GM12878 (cell line): ENCODE results near the gene TCTN1. TPM values are rescaled to one million over a fixed set of nuclear protein-coding genes. Genes with fewer than 3 reads are reported as not detected.

Experiments used
- ATAC-seq: fragments of 200-7000 bp; cut with Tn5 transposase; 3 replicates; pipeline ENCODE4 v1.9.1; 2020; ENCODE audit warnings: mild to moderate bottlenecking, moderate library complexity
- BruUV-seq: library from RNA; stranded (reverse); fragments of 400-500 nt; replicated peaks from 2 replicates; lab custom pipeline; 2021; lab: Mats Ljungman, UMichigan
- CTCF ChIA-PET: fragments of 300-600 bp; sonication (Branson Sonifier 250); formaldehyde crosslinking; extraction: SDS; loops from one replicate; lab custom pipeline; 2021; ENCODE audit warnings: inconsistent platforms; lab: Yijun Ruan, JAX
- POLR2A ChIA-PET: fragments of 350-600 bp; formaldehyde crosslinking; extraction: SDS; loops from one replicate; lab custom pipeline; 2021; ENCODE audit warnings: inconsistent platforms; lab: Charles Lee
- RAD21 ChIA-PET: fragments of 300-600 bp; sonication (Branson Sonifier 250); formaldehyde crosslinking; loops from one replicate; lab custom pipeline; 2023; ENCODE audit warnings: antibody characterized with exemption; ENCODE audit not compliant: unreplicated experiment; lab: Charles Lee
- SMC1A ChIA-PET: fragments of 300-600 bp; sonication (Branson Sonifier 250); formaldehyde crosslinking; loops from one replicate; lab custom pipeline; 2023; ENCODE audit not compliant: unreplicated experiment, uncharacterized antibody; lab: Charles Lee
- DNase-seq: peaks from one replicate; pipeline ENCODE4 v3.0.0-alpha.2; 2011; ENCODE audit warnings: low read depth, low spot score
- FAIRE-seq: peaks from 3 replicates; lab custom pipeline; 2011; peaks lifted over from hg19 to GRCh38; lab: Jason Lieb, UNC
- H2AFZ ChIP-seq: 2 replicates; pipeline ENCODE4 v1.6.0; 2011; ENCODE audit warnings: low read depth, low read length, control low read depth; ENCODE audit not compliant: control insufficient read depth
- H3K27ac ChIP-seq: 2 replicates; pipeline ENCODE4 v1.5.1; 2011; ENCODE audit warnings: control low read depth; ENCODE audit not compliant: control insufficient read depth, insufficient read depth
- H3K27me3 ChIP-seq, 2 experiments: replicated peaks in 1 of 2; 2 replicates each; pipeline versions ENCODE4 v1.6.0 to v1.6.1; 2011; ENCODE audit warnings: low read length in 1 of 2; ENCODE audit not compliant: control insufficient read depth in 2 of 2, insufficient read depth in 2 of 2
- H3K36me3 ChIP-seq, 2 experiments: 2 replicates each; pipeline ENCODE4 v1.5.1; 2011; ENCODE audit warnings: low read length in 1 of 2; ENCODE audit not compliant: control insufficient read depth in 2 of 2, insufficient read depth in 2 of 2
- H3K4me1 ChIP-seq: 2 replicates; pipeline ENCODE4 v1.6.1; 2011; ENCODE audit warnings: mild to moderate bottlenecking, low read length, moderate library complexity, mixed read lengths; ENCODE audit not compliant: control insufficient read depth, insufficient read depth
- H3K4me2 ChIP-seq: 2 replicates; pipeline ENCODE4 v1.6.0; 2011; ENCODE audit warnings: control low read depth; ENCODE audit not compliant: control insufficient read depth, insufficient read depth
- H3K4me3 ChIP-seq: fragments of 200-600 bp; sonication (generic); 2 replicates; pipeline ENCODE4 v1.5.1; 2016
- H3K79me2 ChIP-seq: 2 replicates; pipeline ENCODE4 v1.6.0; 2011; ENCODE audit warnings: low read length; ENCODE audit not compliant: control insufficient read depth, insufficient read depth
- H3K9ac ChIP-seq: 2 replicates; pipeline ENCODE4 v1.8.0; 2011; ENCODE audit warnings: low read length, control low read depth, mixed read lengths; ENCODE audit not compliant: control insufficient read depth, insufficient read depth
- H3K9me3 ChIP-seq: replicated peaks from 3 replicates; pipeline ENCODE4 v1.5.1; 2011; ENCODE audit warnings: mild to moderate bottlenecking, low read length; ENCODE audit not compliant: control insufficient read depth, insufficient read depth
- H4K20me1 ChIP-seq: 2 replicates; pipeline ENCODE4 v1.6.0; 2011; ENCODE audit not compliant: control insufficient read depth, insufficient read depth
- EED ChIP-seq: sonication (generic); IDR thresholded peaks from 2 replicates; pipeline ENCODE4 v1.6.1; 2016; ENCODE audit warnings: antibody characterized with exemption, low read depth
- EGR1 ChIP-seq, 2 experiments: IDR thresholded peaks; 1 replicate in 1 of 2; 2 replicates in 1 of 2; pipeline ENCODE4 v1.6.1; 2011 to 2012; ENCODE audit warnings: low read depth in 2 of 2, low read length in 2 of 2, borderline replicate concordance in 1 of 2, mild to moderate bottlenecking in 1 of 2, moderate library complexity in 1 of 2
- MLLT1 ChIP-seq: fragments of 450-650 bp; IDR thresholded peaks from 2 replicates; pipeline ENCODE4 v1.6.1; 2016; ENCODE audit warnings: mild to moderate bottlenecking
- NR2C2 ChIP-seq: IDR thresholded peaks from 2 replicates; pipeline ENCODE4 v1.6.1; 2011; ENCODE audit warnings: borderline replicate concordance, low read depth; ENCODE audit not compliant: control insufficient read depth, insufficient read length
- RUNX3 ChIP-seq: IDR thresholded peaks from 2 replicates; pipeline ENCODE4 v1.6.1; 2012; ENCODE audit warnings: low read length, inconsistent platforms
- WGBS: methylation state at CpG from one replicate; pipeline ENCODE4 v1.1.6; 2016; ENCODE audit warnings: low lambda C conversion rate; ENCODE audit not compliant: insufficient replicate concordance, insufficient coverage; ENCODE audit errors: missing lambda C conversion rate; 5-methylcytosine and 5-hydroxymethylcytosine counted together
- in situ Hi-C: fragments of 300-500 bp; cut with MboI; formaldehyde crosslinking; loops from 9 replicates; pipeline ENCODE4 v1.14.3; 2018; ENCODE audit warnings: mixed read lengths
- intact Hi-C: fragments of 100-400 bp; cut with micrococcal nuclease; formaldehyde crosslinking; loops from one replicate; pipeline ENCODE4 v1.14.2; 2022; ENCODE audit not compliant: unreplicated experiment
- polyA plus RNA-seq, 11 experiments: library from polyadenylated mRNA; depleted of rRNA in 4 of 11; unstranded in 6 of 11; stranded (reverse) in 5 of 11; fragments of >200 nt; fragmentation: Nextera tagmentation in 4 of 11; fragmentation: Illumina TruSeq in 1 of 11; extraction: Ambion mirVana in 4 of 11; extraction: Trizol in 1 of 11; gene quantifications; 1 replicate in 1 of 11; 2 replicates in 10 of 11; pipeline versions ENCODE4 v1.2.1 to v1.2.3, GENCODE V29; 2011 to 2016; ENCODE audit warnings: inconsistent platforms in 2 of 11, missing spikeins in 2 of 11, low read depth in 1 of 11
- total RNA-seq, 4 experiments: library from RNA; depleted of rRNA in 3 of 4; stranded (reverse); fragments of >200 nt in 3 of 4; fragmentation: Illumina TruSeq in 1 of 4; extraction: Trizol in 1 of 4; gene quantifications; 2 replicates each; pipeline versions ENCODE4 v1.2.1 to v1.2.3, GENCODE V29; 2013 to 2021

The TCTN1 gene
- total and polyA plus RNA-seq, 10 of the 15 experiments (the other 5 are each of a cell fraction or from before 2014, with no cell fraction given) = 8.8 to 23.5 (median 15.3) TPM

DNA sequence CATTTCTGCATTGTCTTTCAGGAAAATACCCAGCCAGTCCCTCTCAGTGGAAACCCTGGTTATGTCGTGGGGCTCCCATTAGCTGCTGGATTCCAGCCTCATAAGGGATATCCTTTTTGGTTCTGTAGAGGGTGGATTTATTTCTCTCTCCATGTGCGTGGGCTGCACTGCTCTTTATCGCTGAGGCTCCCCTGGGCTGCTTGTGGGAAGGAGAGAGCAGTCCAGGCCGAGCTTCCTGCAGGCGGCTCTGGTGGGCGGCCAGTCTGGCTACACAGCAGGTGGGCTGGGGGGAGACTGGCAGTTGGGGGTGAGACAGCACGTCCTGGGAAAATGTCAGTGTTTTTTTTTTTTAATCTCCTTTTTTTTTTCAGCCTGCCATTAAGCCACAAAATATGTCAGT is 27.6 kb downstream of the TCTN1 start:
- 73% methylated on average over 7 of the region's 7 CpGs for WGBS
- TF ChIP-seq EGR1 (IDR thresholded peaks at IDR 0.05; ENCODE audit: borderline replicate concordance in 1 of 2, low read depth in 2 of 2, low read length in 2 of 2) (peak in 1 of 2 experiments; percentile 23; a peak in 1 of 3 replicates), EED (peak; percentile 44; the same call in 1 of the 2 replicates), MLLT1 (peak; percentile 61), NR2C2 (no peak), RUNX3 (peak; percentile 4; the same call in 1 of the 2 replicates)
- H3K36me3 ChIP-seq = peaks cover 0 to 1% of the 10 kb centered on the region in 2 experiments; a peak in 1 of 4 replicates
- no peaks in the 10 kb centered on the region for H3K9me3 ChIP-seq
- peak overlapping the region; percentile 53; the same call in 1 of the 2 replicates for H3K4me2 ChIP-seq
- CTCF ChIA-PET = interaction anchor here (1.0 to 1.8 kb wide), 5 partner anchors 9 to 85 kb away, joined by 3 to 6 read pairs (median 4); no protein-coding TSS in a partner anchor
- POLR2A ChIA-PET = interaction anchor here (0.7 to 2.5 kb wide), 11 partner anchors 9 to 35 kb away, joined by 3 to 8 read pairs (median 4); partner anchors contain the start of gene TCTN1
- intact Hi-C loops = no loop called here
- ATAC-seq = no peak
- H3K27ac ChIP-seq = peak overlapping the region; percentile 20; the same call in 1 of the 2 replicates
- peaks cover 43% of the 10 kb centered on the region for H3K4me1 ChIP-seq
- SMC1A ChIA-PET = interaction anchor here (0.6 to 11.3 kb wide), 13 partner anchors 8 to 39 kb away, joined by 3 to 70 read pairs (median 4); partner anchors contain the start of gene TCTN1
- in situ Hi-C loops = no loop called here
- H2AFZ ChIP-seq = peak overlapping the region; percentile 19; the same call in 1 of the 2 replicates
- DNase-seq = no peak
- RAD21 ChIA-PET = interaction anchor here (1.0 to 3.7 kb wide), 7 partner anchors 14 to 27 kb away, joined by 3 to 23 read pairs (median 8); partner anchors contain the start of gene TCTN1
- H4K20me1 ChIP-seq = no peaks in the 10 kb centered on the region
- H3K27me3 ChIP-seq = no peaks in the 10 kb centered on the region
- no peaks in the 10 kb centered on the region; the same call in 1 of the 2 replicates for H3K79me2 ChIP-seq
- H3K9ac ChIP-seq = no peak overlapping the region
- H3K4me3 ChIP-seq = no peak overlapping the region
- no TSS peak for BruUV-seq
- no peak for FAIRE-seq
